Right lobe of liver (tissue), 4 donors: ENCODE results near the gene PEX11G.

Source experiments
- POLR2A ChIP-seq: fragments of 450-650 bp; IDR thresholded peaks from one replicate; pipeline ENCODE4 v1.6.1; 2017; ENCODE audit warnings: antibody characterized with exemption, mild to moderate bottlenecking
- TF ChIP-seq, protein P1 (sequence below), 4 donors: fragments of 200-600 bp in 3 of 4; fragments of 450-650 bp in 1 of 4; IDR thresholded peaks; one replicate each; pipeline versions ENCODE4 v1.5.1 to v1.8.0; 2016 to 2022; ENCODE audit warnings: antibody characterized with exemption in 4 of 4, mild to moderate bottlenecking in 2 of 4
- donor health status: DM: no; HTN: no; CAD: no.
- donor health status: DM: no; HTN: no; CAD: no.
- donor health status: DM: no; HTN: yes; CAD: no.

DNA sequence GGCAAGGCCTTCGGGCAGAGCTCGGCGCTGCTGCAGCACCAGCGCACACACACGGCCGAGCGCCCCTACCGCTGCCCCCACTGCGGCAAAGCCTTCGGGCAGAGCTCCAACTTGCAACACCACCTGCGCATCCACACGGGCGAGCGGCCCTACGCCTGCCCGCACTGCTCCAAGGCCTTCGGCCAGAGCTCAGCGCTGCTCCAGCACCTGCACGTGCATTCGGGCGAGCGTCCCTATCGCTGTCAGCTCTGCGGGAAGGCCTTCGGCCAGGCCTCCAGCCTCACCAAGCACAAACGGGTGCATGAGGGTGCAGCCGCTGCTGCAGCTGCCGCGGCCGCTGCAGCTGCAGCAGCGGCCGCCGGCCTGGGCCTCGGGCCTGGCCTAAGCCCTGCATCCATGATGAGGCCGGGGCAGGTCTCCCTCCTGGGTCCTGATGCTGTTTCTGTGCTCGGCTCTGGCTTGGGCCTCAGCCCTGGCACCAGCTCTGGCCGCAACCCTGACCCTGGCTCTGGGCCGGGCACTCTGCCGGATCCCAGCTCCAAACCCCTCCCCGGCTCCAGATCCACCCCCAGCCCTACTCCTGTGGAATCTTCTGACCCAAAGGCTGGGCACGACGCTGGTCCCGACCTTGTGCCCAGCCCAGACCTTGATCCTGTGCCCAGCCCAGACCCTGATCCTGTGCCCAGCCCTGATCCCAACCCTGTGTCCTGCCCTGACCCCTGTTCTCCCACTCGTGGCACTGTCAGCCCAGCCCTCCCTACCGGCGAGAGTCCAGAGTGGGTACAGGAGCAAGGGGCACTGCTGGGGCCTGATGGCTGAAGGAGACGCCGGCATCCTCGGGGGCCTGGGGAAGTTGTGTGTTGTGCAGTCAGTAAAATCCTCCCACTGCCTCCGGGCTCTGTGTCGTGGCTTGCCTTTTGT is 31.6 kb upstream of the PEX11G start:
- TF ChIP-seq, protein P1, sequence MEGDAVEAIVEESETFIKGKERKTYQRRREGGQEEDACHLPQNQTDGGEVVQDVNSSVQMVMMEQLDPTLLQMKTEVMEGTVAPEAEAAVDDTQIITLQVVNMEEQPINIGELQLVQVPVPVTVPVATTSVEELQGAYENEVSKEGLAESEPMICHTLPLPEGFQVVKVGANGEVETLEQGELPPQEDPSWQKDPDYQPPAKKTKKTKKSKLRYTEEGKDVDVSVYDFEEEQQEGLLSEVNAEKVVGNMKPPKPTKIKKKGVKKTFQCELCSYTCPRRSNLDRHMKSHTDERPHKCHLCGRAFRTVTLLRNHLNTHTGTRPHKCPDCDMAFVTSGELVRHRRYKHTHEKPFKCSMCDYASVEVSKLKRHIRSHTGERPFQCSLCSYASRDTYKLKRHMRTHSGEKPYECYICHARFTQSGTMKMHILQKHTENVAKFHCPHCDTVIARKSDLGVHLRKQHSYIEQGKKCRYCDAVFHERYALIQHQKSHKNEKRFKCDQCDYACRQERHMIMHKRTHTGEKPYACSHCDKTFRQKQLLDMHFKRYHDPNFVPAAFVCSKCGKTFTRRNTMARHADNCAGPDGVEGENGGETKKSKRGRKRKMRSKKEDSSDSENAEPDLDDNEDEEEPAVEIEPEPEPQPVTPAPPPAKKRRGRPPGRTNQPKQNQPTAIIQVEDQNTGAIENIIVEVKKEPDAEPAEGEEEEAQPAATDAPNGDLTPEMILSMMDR (IDR thresholded peaks at IDR 0.05): no peak
- TF ChIP-seq POLR2A: no peak
